ENCODE results near the gene WDR7. TPM values are rescaled to one million over a fixed set of nuclear protein-coding genes. Genes with fewer than 3 reads are reported as not detected.

WDR7 gene
- total and polyA plus RNA-seq, 9 of the 15 experiments (the other 6 are each of a cell fraction or from before 2014, with no cell fraction given): 1.4 to 9.4 (median 5.3) TPM

DNA sequence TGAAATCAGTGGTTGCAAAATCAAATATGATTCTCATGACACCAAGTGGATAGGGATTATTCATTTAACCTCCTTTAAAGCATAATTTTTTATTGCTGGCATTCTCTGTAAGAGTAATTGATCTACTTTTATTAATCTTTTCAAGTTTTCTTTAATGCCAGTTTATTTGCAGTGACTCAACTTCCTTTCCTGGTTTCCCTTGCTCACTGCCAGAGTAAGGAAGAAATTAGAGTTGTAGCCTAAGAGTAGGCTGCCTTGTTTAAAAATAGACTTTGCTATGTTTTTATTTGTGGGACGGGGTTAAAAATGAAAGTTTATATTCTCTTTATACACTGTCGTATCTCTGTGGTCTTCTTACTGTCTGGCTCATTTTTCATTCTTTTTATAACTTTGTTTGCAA lies 148.6 kb downstream of the WDR7 start:
- Histone ChIP-seq H4K20me1 (replicated peaks; ENCODE audit: control insufficient read depth, insufficient read depth, low read length) (no peaks in the 10 kb centered on the region), H3K4me2 (ENCODE audit: insufficient read depth, low read length) (no peak overlapping the region), H3K27me3 (ENCODE audit: control insufficient read depth in 2 of 2, insufficient read depth in 2 of 2, low read length in 2 of 2) (no peaks in the 10 kb centered on the region), H3K36me3 (ENCODE audit: control insufficient read depth, insufficient read depth, low read length) (no peaks in the 10 kb centered on the region), H3K4me1 (replicated peaks in 1 of 2; ENCODE audit: control insufficient read depth in 2 of 2, insufficient read depth in 2 of 2, low read length in 2 of 2) (no peaks in the 10 kb centered on the region), H3K4me3 (no peak overlapping the region), H3K9me1 (ENCODE audit: control insufficient read depth, insufficient read depth, low read length) (no peaks in the 10 kb centered on the region), H2AFZ (ENCODE audit: low read depth, low read length) (no peak overlapping the region), H3K9ac (ENCODE audit: insufficient read depth in 1 of 2, low read depth in 2 of 2, low read length in 2 of 2) (no peak overlapping the region), H3K79me2 (ENCODE audit: control insufficient read depth, insufficient read depth, low read length) (no peaks in the 10 kb centered on the region), H3K9me3 (replicated peaks; ENCODE audit: control insufficient read depth, insufficient read depth, low read depth, low read length) (no peaks in the 10 kb centered on the region), H3K27ac (ENCODE audit: extremely low read depth, low read depth, low read length) (no peak overlapping the region)
- intact Hi-C loops (cut with micrococcal nuclease) (no loop called here), in situ Hi-C loops (cut with MboI) (no loop called here)
- DNase-seq (ENCODE audit: extremely low read depth in 1 of 4, low spot score in 3 of 4): no peak
- no peak for FAIRE-seq
- CTCF ChIA-PET (ENCODE audit: low intra/inter-chr PET ratio): no interaction called here
- WGBS (ENCODE audit: insufficient coverage, low coverage, missing lambda C conversion rate): 0% methylated on average over 2 of the region's 2 CpGs
- no peak for ATAC-seq
- no TSS peak for BruUV-seq (replicated peaks)
- no peak for TF ChIP-seq RB1 (IDR thresholded peaks at IDR 0.05; ENCODE audit: low read depth)
- no peak for TF ChIP-seq MECOM (CRISPR knock-in tag; IDR thresholded peaks at IDR 0.05)
- POLR2A ChIA-PET: no interaction called here

DNA sequence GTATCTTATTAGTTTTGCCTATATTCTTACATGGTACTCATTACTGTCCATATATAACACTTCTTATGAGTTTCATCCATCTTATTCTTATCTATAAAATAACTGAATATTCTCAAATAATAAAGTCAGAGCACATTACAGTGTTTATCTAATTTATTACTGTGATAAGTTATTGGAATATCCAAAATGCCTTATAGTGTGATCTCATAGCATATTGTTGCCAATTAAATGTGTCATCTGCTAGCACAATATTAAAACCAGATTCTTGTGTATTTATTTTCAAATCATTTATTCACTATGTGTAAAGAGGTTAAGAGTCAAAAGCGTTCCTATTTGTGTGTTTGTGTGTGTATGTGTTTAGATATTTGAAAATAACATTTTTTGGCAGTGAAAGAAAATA lies 151.9 kb downstream of the WDR7 start:
- Histone ChIP-seq H3K4me3 (no peak overlapping the region), H3K9ac (ENCODE audit: insufficient read depth in 1 of 2, low read depth in 2 of 2, low read length in 2 of 2) (no peak overlapping the region), H2AFZ (ENCODE audit: low read depth, low read length) (no peak overlapping the region), H3K36me3 (ENCODE audit: control insufficient read depth, insufficient read depth, low read length) (no peaks in the 10 kb centered on the region), H4K20me1 (replicated peaks; ENCODE audit: control insufficient read depth, insufficient read depth, low read length) (no peaks in the 10 kb centered on the region), H3K4me1 (replicated peaks in 1 of 2; ENCODE audit: control insufficient read depth in 2 of 2, insufficient read depth in 2 of 2, low read length in 2 of 2) (no peaks in the 10 kb centered on the region), H3K9me3 (replicated peaks; ENCODE audit: control insufficient read depth, insufficient read depth, low read depth, low read length) (no peaks in the 10 kb centered on the region), H3K9me1 (ENCODE audit: control insufficient read depth, insufficient read depth, low read length) (no peaks in the 10 kb centered on the region), H3K27me3 (ENCODE audit: control insufficient read depth in 2 of 2, insufficient read depth in 2 of 2, low read length in 2 of 2) (no peaks in the 10 kb centered on the region), H3K79me2 (ENCODE audit: control insufficient read depth, insufficient read depth, low read length) (no peaks in the 10 kb centered on the region), H3K27ac (ENCODE audit: extremely low read depth, low read depth, low read length) (no peak overlapping the region), H3K4me2 (ENCODE audit: insufficient read depth, low read length) (no peak overlapping the region)
- FAIRE-seq (no peak), DNase-seq (ENCODE audit: extremely low read depth in 1 of 4, low spot score in 3 of 4) (no peak), ATAC-seq (no peak)
- TF ChIP-seq HLTF (IDR thresholded peaks at IDR 0.05) (no peak), TAF1 (IDR thresholded peaks at IDR 0.05; ENCODE audit: control insufficient read depth, extremely low read depth, insufficient read depth, low read length, severe bottlenecking) (no peak), SNRNP70 (optimal IDR thresholded peaks at IDR 0.05; ENCODE audit: low read depth, low read length) (no peak), RB1 (IDR thresholded peaks at IDR 0.05; ENCODE audit: low read depth) (no peak), MEF2A (IDR thresholded peaks at IDR 0.05; ENCODE audit: control insufficient read depth, low read depth, low read length) (no peak), HSF4 (CRISPR knock-in tag; IDR thresholded peaks at IDR 0.05; ENCODE audit: borderline replicate concordance) (no peak), THRAP3 (IDR thresholded peaks at IDR 0.05; ENCODE audit: borderline replicate concordance) (no peak), MYC (IDR thresholded peaks at IDR 0.05; ENCODE audit: low read depth, low read length) (no peak), MYC (CRISPR knock-in tag; IDR thresholded peaks at IDR 0.05; ENCODE audit: borderline replicate concordance, low read depth) (no peak), ZNF175 (CRISPR knock-in tag; IDR thresholded peaks at IDR 0.05; ENCODE audit: low read depth) (no peak), ZNF445 (CRISPR knock-in tag; IDR thresholded peaks at IDR 0.05; ENCODE audit: low read depth) (no peak), HEY1 (CRISPR knock-in tag; IDR thresholded peaks at IDR 0.05; ENCODE audit: borderline replicate concordance) (no peak)
- TF ChIP-seq, protein P1, sequence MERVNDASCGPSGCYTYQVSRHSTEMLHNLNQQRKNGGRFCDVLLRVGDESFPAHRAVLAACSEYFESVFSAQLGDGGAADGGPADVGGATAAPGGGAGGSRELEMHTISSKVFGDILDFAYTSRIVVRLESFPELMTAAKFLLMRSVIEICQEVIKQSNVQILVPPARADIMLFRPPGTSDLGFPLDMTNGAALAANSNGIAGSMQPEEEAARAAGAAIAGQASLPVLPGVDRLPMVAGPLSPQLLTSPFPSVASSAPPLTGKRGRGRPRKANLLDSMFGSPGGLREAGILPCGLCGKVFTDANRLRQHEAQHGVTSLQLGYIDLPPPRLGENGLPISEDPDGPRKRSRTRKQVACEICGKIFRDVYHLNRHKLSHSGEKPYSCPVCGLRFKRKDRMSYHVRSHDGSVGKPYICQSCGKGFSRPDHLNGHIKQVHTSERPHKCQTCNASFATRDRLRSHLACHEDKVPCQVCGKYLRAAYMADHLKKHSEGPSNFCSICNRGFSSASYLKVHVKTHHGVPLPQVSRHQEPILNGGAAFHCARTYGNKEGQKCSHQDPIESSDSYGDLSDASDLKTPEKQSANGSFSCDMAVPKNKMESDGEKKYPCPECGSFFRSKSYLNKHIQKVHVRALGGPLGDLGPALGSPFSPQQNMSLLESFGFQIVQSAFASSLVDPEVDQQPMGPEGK (CRISPR knock-in tag; IDR thresholded peaks at IDR 0.05; ENCODE audit: borderline replicate concordance): no peak
- no TSS peak for BruUV-seq (replicated peaks)
- WGBS (ENCODE audit: insufficient coverage, low coverage, missing lambda C conversion rate): 10% methylated on average over 1 of the region's 1 CpG
- in situ Hi-C loops (cut with MboI) (no loop called here), intact Hi-C loops (cut with micrococcal nuclease) (no loop called here)
- CTCF ChIA-PET (ENCODE audit: low intra/inter-chr PET ratio): no interaction called here
- POLR2A ChIA-PET: no interaction called here

Measured in K562 (cell line).